Hematopoietic multipotent progenitor cell (in vitro differentiated cells): ENCODE data around the gene ZSCAN18. TPM values are rescaled to one million over a fixed set of nuclear protein-coding genes. Genes with fewer than 3 reads are reported as not detected.
"Not testable (repeated sequence)": the region's sequence is repeated elsewhere in the genome, so short reads cannot be mapped to it uniquely, and the experiment has no call there.

Experiments
- DNase-seq, 3 donors: peaks; one replicate each; pipeline ENCODE4 v3.0.0-alpha.2; 2011 to 2015; ENCODE audit warnings: low read depth in 2 of 3, low spot score in 2 of 3
- total RNA-seq: library from RNA; depleted of rRNA; stranded (reverse); fragments of >200 nt; gene quantifications from one replicate; pipeline ENCODE4 v1.2.3, GENCODE V29; 2012

The ZSCAN18 gene
- total RNA-seq = 178 TPM

GRCh38 chr19:58097781-58098681, at the start of gene ZSCAN18:
Gene ZSCAN18, minus strand, starts transcription at chr19:58098231. Its CDS starts 7,964 bp downstream, at chr19:58090267.
- peak; percentile 91 to 100 (median 99) for DNase-seq

- DNase-seq = not testable (repeated sequence)
Measured at GRCh38 chr19:58147475-58147874, 49.4 kb upstream of the ZSCAN18 start.

GRCh38 chr19:58145849-58146248, 47.8 kb upstream of the ZSCAN18 start:
- DNase-seq = no peak

- no peak for DNase-seq
Measured at GRCh38 chr19:58134244-58134643, 36.2 kb upstream of the ZSCAN18 start.

- DNase-seq = no peak
Measured at GRCh38 chr19:58129284-58129683, 31.3 kb upstream of the ZSCAN18 start.

- DNase-seq = peak in 1 of 3 donors; percentile 26
Measured at GRCh38 chr19:58128041-58128685, 30.1 kb upstream of the ZSCAN18 start.

GRCh38 chr19:58123354-58123753, 25.3 kb upstream of the ZSCAN18 start:
- no peak for DNase-seq

- no peak for DNase-seq
Measured at GRCh38 chr19:58118979-58119733, 21.1 kb upstream of the ZSCAN18 start.

GRCh38 chr19:58117841-58118575, 20.0 kb upstream of the ZSCAN18 start:
- DNase-seq = peak in 1 of 3 donors; percentile 27

- DNase-seq = no peak
Measured at GRCh38 chr19:58108546-58108817, 10.5 kb upstream of the ZSCAN18 start.

GRCh38 chr19:58107778-58108545, 9.9 kb upstream of the ZSCAN18 start:
- DNase-seq = no peak

- no peak for DNase-seq
Measured at GRCh38 chr19:58098682-58098998, 609 bp upstream of the ZSCAN18 start.

GRCh38 chr19:58097349-58097748, 682 bp downstream of the ZSCAN18 start:
- no peak for DNase-seq

- DNase-seq = no peak
Measured at GRCh38 chr19:58096884-58097283, 1.1 kb downstream of the ZSCAN18 start.

- no peak for DNase-seq
Measured at GRCh38 chr19:58095328-58095727, 2.7 kb downstream of the ZSCAN18 start.

GRCh38 chr19:58093071-58093470, 5.0 kb downstream of the ZSCAN18 start:
- no peak for DNase-seq

GRCh38 chr19:58091251-58091995, 6.6 kb downstream of the ZSCAN18 start:
- no peak for DNase-seq

- DNase-seq = no peak
Measured at GRCh38 chr19:58089846-58090245, 8.2 kb downstream of the ZSCAN18 start.

GRCh38 chr19:58088521-58089052, 9.4 kb downstream of the ZSCAN18 start:
- no peak for DNase-seq
